ENCODE data around the gene PRDX1. TPM values are rescaled to one million over a fixed set of nuclear protein-coding genes. Genes with fewer than 3 reads are reported as not detected.

PRDX1 gene
- total RNA-seq, 2 experiments from 2014 or later: 225 to 412 TPM

- Mint-ChIP-seq H3K9me3 (ENCODE audit: low read depth) (no peaks in the 10 kb centered on the region), H3K36me3 (peaks cover 36% of the 10 kb centered on the region), H3K4me3 (no peak overlapping the region), H3K27me3 (no peaks in the 10 kb centered on the region), H3K4me1 (no peaks in the 10 kb centered on the region), H3K27ac (no peak overlapping the region)
- DNase-seq (no peak), ATAC-seq (no peak)
- CTCF ChIA-PET: interaction anchor here (1.3 to 4.1 kb wide), 6 partner anchors 11 to 183 kb away, joined by 5 to 139 read pairs (median 10); partner anchors contain the start of genes HPDL and PRDX1
Observed at GRCh38 chr1:45510036-45510971, 11.4 kb downstream of the PRDX1 start.

- Mint-ChIP-seq H3K27me3 (no peaks in the 10 kb centered on the region), H3K4me1 (peaks cover 3% of the 10 kb centered on the region), H3K36me3 (peaks cover 29% of the 10 kb centered on the region), H3K4me3 (no peak overlapping the region), H3K27ac (no peak overlapping the region), H3K9me3 (ENCODE audit: low read depth) (no peaks in the 10 kb centered on the region)
- DNase-seq: no peak
- CTCF ChIA-PET: interaction anchor here (0.8 to 1.3 kb wide), 2 partner anchors 16 to 60 kb away, joined by 3 read pairs; no protein-coding TSS in a partner anchor
- ATAC-seq: no peak
Observed at GRCh38 chr1:45508295-45509151, 13.2 kb downstream of the PRDX1 start.

- no peak for ATAC-seq
- H3K36me3 Mint-ChIP-seq: peaks cover 26% of the 10 kb centered on the region
- H3K9me3 Mint-ChIP-seq (ENCODE audit: low read depth): no peaks in the 10 kb centered on the region
- peak overlapping the region; percentile 34 for H3K27ac Mint-ChIP-seq
- peaks cover 6% of the 10 kb centered on the region for H3K4me1 Mint-ChIP-seq
- CTCF ChIA-PET: interaction anchor here (0.8 to 1.3 kb wide), 2 partner anchors 15 to 60 kb away, joined by 3 read pairs; no protein-coding TSS in a partner anchor
- H3K4me3 Mint-ChIP-seq: no peak overlapping the region
- no peak for DNase-seq
- H3K27me3 Mint-ChIP-seq: no peaks in the 10 kb centered on the region
Observed at GRCh38 chr1:45507893-45508292, 13.8 kb downstream of the PRDX1 start.

- CTCF ChIA-PET: interaction anchor here (1.3 kb wide), 1 partner anchor 61 kb away, joined by 3 read pairs; no protein-coding TSS in a partner anchor
- DNase-seq (no peak), ATAC-seq (no peak)
- Mint-ChIP-seq H3K36me3 (peaks cover 24% of the 10 kb centered on the region), H3K27me3 (no peaks in the 10 kb centered on the region), H3K9me3 (ENCODE audit: low read depth) (no peaks in the 10 kb centered on the region), H3K27ac (no peak overlapping the region), H3K4me1 (peaks cover 6% of the 10 kb centered on the region), H3K4me3 (no peak overlapping the region)
Observed at GRCh38 chr1:45507195-45507594, 14.5 kb downstream of the PRDX1 start.

- Mint-ChIP-seq H3K27me3 (no peaks in the 10 kb centered on the region), H3K27ac (no peak overlapping the region), H3K9me3 (ENCODE audit: low read depth) (no peaks in the 10 kb centered on the region), H3K36me3 (no peaks in the 10 kb centered on the region), H3K4me1 (peaks cover 36% of the 10 kb centered on the region), H3K4me3 (no peak overlapping the region)
- CTCF ChIA-PET: interaction anchor here (1.2 to 1.4 kb wide), 2 partner anchors 9 to 11 kb away, joined by 4 to 7 read pairs; no protein-coding TSS in a partner anchor
- ATAC-seq: no peak
- DNase-seq: no peak
Observed at GRCh38 chr1:45503462-45504360, 18.0 kb downstream of the PRDX1 start.

GRCh38 chr1:45501505-45501859 is 20.2 kb downstream of the PRDX1 start:
- no peak overlapping the region for H3K27ac Mint-ChIP-seq
- ATAC-seq: no peak
- peaks cover 2% of the 10 kb centered on the region for H3K36me3 Mint-ChIP-seq
- no peaks in the 10 kb centered on the region for H3K27me3 Mint-ChIP-seq
- no peak for DNase-seq
- peak overlapping the region; percentile 6 for H3K4me3 Mint-ChIP-seq
- no peaks in the 10 kb centered on the region for H3K9me3 Mint-ChIP-seq (ENCODE audit: low read depth)
- peaks cover 39% of the 10 kb centered on the region for H3K4me1 Mint-ChIP-seq
- CTCF ChIA-PET: interaction anchor here (0.8 to 5.1 kb wide), 9 partner anchors 9 to 141 kb away, joined by 3 to 26 read pairs (median 3); partner anchors contain the start of genes AKR1A1, PRDX1 and TESK2

GRCh38 chr1:45499415-45499769 is 22.3 kb downstream of the PRDX1 start:
- H3K4me3 Mint-ChIP-seq: peak overlapping the region; percentile 95
- peaks cover 39% of the 10 kb centered on the region for H3K4me1 Mint-ChIP-seq
- CTCF ChIA-PET: interaction anchor here (0.8 to 5.1 kb wide), 12 partner anchors 7 to 173 kb away, joined by 3 to 26 read pairs (median 4); partner anchors contain the start of genes HPDL, MUTYH, TESK2 and TOE1
- no peaks in the 10 kb centered on the region for H3K27me3 Mint-ChIP-seq
- ATAC-seq (peak; percentile 3), DNase-seq (peak; percentile 51)
- H3K9me3 Mint-ChIP-seq (ENCODE audit: low read depth): no peaks in the 10 kb centered on the region
- peak overlapping the region; percentile 93 for H3K27ac Mint-ChIP-seq
- H3K36me3 Mint-ChIP-seq: peaks cover 4% of the 10 kb centered on the region

GRCh38 chr1:45498279-45498678 is 23.4 kb downstream of the PRDX1 start:
- Mint-ChIP-seq H3K27ac (no peak overlapping the region), H3K9me3 (ENCODE audit: low read depth) (no peaks in the 10 kb centered on the region), H3K36me3 (peaks cover 4% of the 10 kb centered on the region), H3K4me3 (no peak overlapping the region), H3K27me3 (no peaks in the 10 kb centered on the region), H3K4me1 (peaks cover 34% of the 10 kb centered on the region)
- DNase-seq (no peak), ATAC-seq (no peak)
- CTCF ChIA-PET: interaction anchor here (2.0 to 5.1 kb wide), 3 partner anchors 15 to 158 kb away, joined by 11 to 26 read pairs (median 13); partner anchors contain the start of genes MUTYH and TOE1

GRCh38 chr1:45493116-45493697 is 28.5 kb downstream of the PRDX1 start:
- peak; percentile 64 for DNase-seq
- Mint-ChIP-seq H3K36me3 (peaks cover 7% of the 10 kb centered on the region), H3K4me3 (no peak overlapping the region), H3K27me3 (peaks cover 4% of the 10 kb centered on the region), H3K27ac (no peak overlapping the region), H3K4me1 (peaks cover 4% of the 10 kb centered on the region), H3K9me3 (ENCODE audit: low read depth) (no peaks in the 10 kb centered on the region)
- ATAC-seq: no peak
- CTCF ChIA-PET: interaction anchor here (0.7 to 8.2 kb wide), 35 partner anchors 8 to 776 kb away, joined by 3 to 163 read pairs (median 4); partner anchors contain the start of genes AKR1A1, CCDC163, EIF2B3 and HECTD3

GRCh38 chr1:45492691-45493090 is 29.0 kb downstream of the PRDX1 start:
- Mint-ChIP-seq H3K9me3 (ENCODE audit: low read depth) (no peaks in the 10 kb centered on the region), H3K27me3 (peaks cover 4% of the 10 kb centered on the region), H3K4me1 (peaks cover 4% of the 10 kb centered on the region), H3K4me3 (no peak overlapping the region), H3K36me3 (peaks cover 7% of the 10 kb centered on the region), H3K27ac (no peak overlapping the region)
- ATAC-seq (no peak), DNase-seq (no peak)
- CTCF ChIA-PET: interaction anchor here (0.7 to 8.2 kb wide), 36 partner anchors 8 to 775 kb away, joined by 3 to 163 read pairs (median 4); partner anchors contain the start of genes AKR1A1, CCDC163, EIF2B3 and HECTD3

GRCh38 chr1:45491487-45492260 is 30.0 kb downstream of the PRDX1 start:
- peaks cover 4% of the 10 kb centered on the region for H3K27me3 Mint-ChIP-seq
- CTCF ChIA-PET: interaction anchor here (0.8 to 8.2 kb wide), 21 partner anchors 8 to 760 kb away, joined by 3 to 163 read pairs (median 4); partner anchors contain the start of genes AKR1A1, CCDC163, HECTD3 and HPDL
- H3K4me1 Mint-ChIP-seq: peaks cover 4% of the 10 kb centered on the region
- ATAC-seq: no peak
- H3K27ac Mint-ChIP-seq: no peak overlapping the region
- H3K4me3 Mint-ChIP-seq: no peak overlapping the region
- peaks cover 5% of the 10 kb centered on the region for H3K36me3 Mint-ChIP-seq
- H3K9me3 Mint-ChIP-seq (ENCODE audit: low read depth): no peaks in the 10 kb centered on the region
- no peak for DNase-seq

All from activated CD8-positive, alpha-beta memory T cell treated with anti-CD3 and anti-CD28 coated beads, Interleukin-2, amount 10 ng/mL, durations not matched to agents 7 days and 5 days (primary cell).